Left ventricle myocardium inferior (tissue), 1 donor: ENCODE measurements around the gene ASCC2. TPM values are rescaled to one million over a fixed set of nuclear protein-coding genes. Genes with fewer than 3 reads are reported as not detected.

Experiments used
- DNase-seq: peaks from one replicate; pipeline ENCODE4 v3.0.0-alpha.2; 2020
- H3K27ac ChIP-seq: fragments of 200-600 bp; replicated peaks from 2 replicates; pipeline ENCODE4 v1.8.0; 2021
- H3K27me3 ChIP-seq: fragments of 200-600 bp; 2 replicates; pipeline ENCODE4 v1.8.0; 2021; ENCODE audit warnings: low read depth
- H3K36me3 ChIP-seq: fragments of 200-600 bp; 2 replicates; pipeline ENCODE4 v1.8.0; 2021
- H3K4me1 ChIP-seq: fragments of 200-600 bp; 2 replicates; pipeline ENCODE4 v1.8.0; 2021
- H3K4me3 ChIP-seq: fragments of 200-600 bp; 2 replicates; pipeline ENCODE4 v1.8.0; 2021; ENCODE audit warnings: mild to moderate bottlenecking, moderate library complexity
- H3K9me3 ChIP-seq: fragments of 200-600 bp; replicated peaks from 2 replicates; pipeline ENCODE4 v1.8.0; 2021
- CTCF ChIP-seq: fragments of 200-600 bp; IDR thresholded peaks from 2 replicates; pipeline ENCODE4 v1.8.0; 2021; ENCODE audit warnings: antibody characterized with exemption, mild to moderate bottlenecking, borderline replicate concordance
- intact Hi-C: fragments of 100-400 bp; cut with micrococcal nuclease; formaldehyde crosslinking; loops from one replicate; pipeline ENCODE4 v1.11.0; 2022
- total RNA-seq: library from RNA; stranded (reverse); fragmentation: NEBNext Ultra II Directional; extraction: Animal tissue kit (Norgen Biotek cat#: 25700); gene quantifications from one replicate; pipeline ENCODE4 v1.2.1, GENCODE V29; 2021
- donor health status: DM: no; HTN: yes; CAD: no; lungs with severe emphysema.

The ASCC2 gene
- total RNA-seq, 1 donor from 2014 or later, result 34.7 TPM

DNA sequence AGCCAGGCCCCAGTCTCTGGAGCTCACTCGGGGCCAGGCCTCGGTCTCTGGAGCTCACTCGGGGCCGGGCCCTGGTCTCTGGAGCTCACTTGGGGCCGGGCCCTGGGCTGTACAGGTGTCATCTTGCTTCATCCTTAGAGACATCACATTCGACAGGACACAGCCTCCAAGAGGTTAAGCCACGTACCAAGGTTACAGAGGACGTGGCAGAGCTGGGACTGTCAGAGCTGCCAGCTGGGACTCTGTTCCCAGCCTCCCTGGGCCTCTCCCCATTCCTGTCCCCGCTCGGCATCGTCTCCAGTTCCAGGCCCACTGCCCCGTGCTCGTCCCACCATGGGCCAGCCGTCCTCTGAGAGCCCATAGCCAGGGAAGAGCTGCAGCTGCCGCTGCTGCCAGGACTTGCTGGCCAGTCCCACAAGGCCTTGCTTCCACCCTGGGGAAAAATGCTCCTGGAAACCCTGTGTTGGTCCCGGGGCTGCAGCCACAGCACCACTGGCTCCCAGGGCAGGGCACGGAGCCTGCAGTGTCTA is 98.7 kb downstream of the ASCC2 start:
- no peak for DNase-seq
- Histone ChIP-seq H3K4me3 (no peak overlapping the region), H3K36me3 (peaks cover 45% of the 10 kb centered on the region), H3K4me1 (no peaks in the 10 kb centered on the region), H3K27ac (no peak overlapping the region), H3K9me3 (no peaks in the 10 kb centered on the region), H3K27me3 (no peaks in the 10 kb centered on the region)
- TF ChIP-seq CTCF, result no peak
- intact Hi-C loops, result no loop called here

Other genes with a start within 250 kb of the ASCC2 start
- gene NF2, start 234.6 kb downstream of the ASCC2 start, total RNA-seq, result 38.5 TPM
- not detected for gene CABP7, start 118.3 kb downstream of the ASCC2 start, total RNA-seq
- gene ZMAT5, start 71.3 kb downstream of the ASCC2 start, total RNA-seq, result 20.6 TPM
- gene UQCR10, start 70.9 kb downstream of the ASCC2 start, total RNA-seq, result 403 TPM
- gene MTMR3, start 44.9 kb upstream of the ASCC2 start, total RNA-seq, result 31.3 TPM
- not detected for gene HORMAD2, start 242.2 kb upstream of the ASCC2 start, total RNA-seq